Stimulated activated CD4-positive, alpha-beta T cell treated with anti-CD3 and anti-CD28 coated beads, TNF-alpha, amount 100 ng/mL, for 24 hours (primary cell): Measurements from ENCODE around the gene LSM3.

Experiments used
- DNase-seq, 3 experiments: peaks; one replicate each; pipeline ENCODE4 v3.0.0-alpha.2; 2020; ENCODE audit warnings: low read depth in 3 of 3

LSM3 gene

GRCh38 chr3:14143271-14144225, 35.1 kb upstream of the LSM3 start:
- DNase-seq = no peak

DNA sequence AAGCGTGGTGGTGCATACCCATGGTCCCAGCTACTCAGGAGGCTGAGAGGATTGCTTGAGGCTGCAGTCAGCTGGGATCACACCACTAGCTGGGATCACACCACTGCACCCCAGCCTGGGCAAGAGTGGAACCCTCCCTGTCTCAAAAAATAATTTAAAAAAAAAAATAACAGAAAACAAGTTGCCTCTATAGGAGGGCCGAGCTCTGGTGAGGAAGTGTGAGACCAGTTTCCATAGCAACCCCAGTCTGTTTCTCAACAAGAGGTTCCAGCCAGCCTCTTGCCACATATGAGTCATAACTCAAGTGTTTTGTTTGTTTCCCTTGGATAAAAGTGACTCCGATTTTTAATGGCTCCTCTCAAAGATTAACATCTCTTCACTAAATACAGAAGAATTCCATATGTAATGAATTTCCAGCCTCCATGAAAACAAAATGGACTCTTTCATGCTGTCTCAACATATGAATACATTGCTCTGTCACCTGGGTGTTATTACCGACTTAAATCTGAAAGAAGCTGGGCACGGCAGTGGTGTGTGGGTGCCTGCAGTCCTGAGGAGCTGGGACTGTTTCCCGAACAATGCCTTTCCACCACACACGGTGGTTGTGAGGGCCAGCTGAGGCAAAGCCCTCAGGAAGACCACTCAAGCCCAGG, 34.1 kb upstream of the LSM3 start:
- DNase-seq = peak; percentile 13 to 47 (median 27)

DNA sequence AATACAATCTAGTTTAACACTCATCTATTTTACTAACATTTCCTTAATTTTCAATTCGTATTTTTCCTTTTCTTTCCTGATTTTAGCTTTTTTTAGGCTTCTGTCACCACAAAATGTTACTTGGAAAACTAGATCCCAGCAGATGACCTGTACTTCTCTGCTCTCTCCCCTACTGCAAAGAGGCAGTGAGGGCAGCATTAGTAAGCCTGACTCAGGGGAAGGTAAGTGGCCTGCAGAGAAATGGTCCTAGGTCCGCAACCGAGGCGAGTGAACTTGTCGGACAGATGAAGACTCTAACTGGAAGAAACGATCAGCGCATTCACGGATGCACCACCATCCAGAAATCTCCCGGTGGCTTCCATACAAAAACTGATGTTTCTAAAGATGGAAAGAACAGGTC, 33.4 kb upstream of the LSM3 start:
- no peak for DNase-seq

- DNase-seq = no peak
Measured at GRCh38 chr3:14145670-14146380, 32.8 kb upstream of the LSM3 start.

- no peak for DNase-seq
Measured at GRCh38 chr3:14146381-14147065, 32.1 kb upstream of the LSM3 start.

- DNase-seq = no peak
Measured at GRCh38 chr3:14147066-14147435, 31.6 kb upstream of the LSM3 start.

DNA sequence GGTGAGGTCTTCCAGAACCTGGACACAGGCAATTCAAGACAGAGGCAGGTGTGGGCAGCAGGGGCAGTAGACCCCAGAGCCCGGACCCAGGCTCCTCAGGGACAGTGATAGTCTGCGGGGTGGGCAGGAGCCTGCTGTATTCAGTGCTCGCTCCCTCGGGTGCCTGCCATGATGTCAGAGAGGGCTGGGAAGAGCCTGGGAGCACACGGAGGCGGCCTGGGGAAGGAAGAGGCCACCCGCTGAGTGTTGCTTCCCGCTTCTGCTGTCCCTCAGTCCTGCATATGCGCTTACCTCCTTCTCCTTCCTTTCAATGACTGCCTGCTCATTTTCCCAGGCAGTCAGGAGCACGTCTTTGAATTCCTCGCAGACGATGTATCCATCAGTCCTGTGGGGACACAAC, 31.0 kb upstream of the LSM3 start:
- DNase-seq = no peak

DNA sequence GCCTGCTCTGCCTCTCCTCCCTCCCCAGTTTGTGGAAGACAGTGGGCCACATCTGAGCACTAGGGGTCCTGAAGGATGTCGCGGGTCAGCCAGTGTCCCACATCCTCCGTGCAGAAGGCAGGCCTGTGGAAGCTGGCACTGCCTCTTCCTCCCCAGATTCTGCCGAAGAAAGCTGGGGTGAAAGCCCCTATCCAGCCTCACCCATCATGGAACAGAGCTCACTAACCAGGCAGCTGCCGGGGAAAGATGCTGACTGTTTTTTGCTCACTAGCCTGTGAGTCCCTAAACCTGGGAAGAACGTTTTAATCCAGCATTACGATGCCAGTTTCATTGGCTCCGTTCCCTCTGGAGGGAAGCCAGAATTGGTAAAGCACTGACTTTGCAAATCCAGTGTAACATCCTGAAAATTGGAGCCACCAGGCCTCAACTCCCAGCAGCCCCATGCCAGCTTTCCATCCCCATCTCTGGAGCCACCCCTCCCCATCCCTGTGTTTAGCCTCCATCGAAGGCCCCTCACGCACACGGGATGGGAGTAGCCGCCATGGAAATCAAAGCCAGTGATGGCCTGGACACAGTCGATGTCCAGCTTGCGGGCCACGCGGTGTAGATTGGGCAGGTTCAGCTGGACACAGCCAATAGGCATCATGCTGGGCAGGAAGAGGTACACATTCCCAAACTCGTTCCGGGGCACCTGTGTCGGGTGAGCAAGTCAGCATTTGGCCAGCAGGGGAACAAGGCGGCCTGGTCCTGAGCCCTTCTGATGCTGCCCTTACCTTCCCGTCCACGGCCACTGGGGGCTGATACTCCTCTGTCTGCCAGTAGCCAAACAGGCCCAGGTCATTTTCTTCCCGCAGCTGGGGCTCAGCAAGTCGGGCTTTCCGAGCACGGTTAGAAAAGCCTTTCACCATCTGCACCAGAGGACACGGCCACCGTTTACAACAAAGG, 30.3 kb upstream of the LSM3 start:
- no peak for DNase-seq

GRCh38 chr3:14150078-14150477, 28.5 kb upstream of the LSM3 start:
- no peak for DNase-seq

- no peak for DNase-seq
Measured at GRCh38 chr3:14150491-14151230, 28.0 kb upstream of the LSM3 start.

- DNase-seq = no peak
Measured at GRCh38 chr3:14151471-14152083, 27.0 kb upstream of the LSM3 start.

DNA sequence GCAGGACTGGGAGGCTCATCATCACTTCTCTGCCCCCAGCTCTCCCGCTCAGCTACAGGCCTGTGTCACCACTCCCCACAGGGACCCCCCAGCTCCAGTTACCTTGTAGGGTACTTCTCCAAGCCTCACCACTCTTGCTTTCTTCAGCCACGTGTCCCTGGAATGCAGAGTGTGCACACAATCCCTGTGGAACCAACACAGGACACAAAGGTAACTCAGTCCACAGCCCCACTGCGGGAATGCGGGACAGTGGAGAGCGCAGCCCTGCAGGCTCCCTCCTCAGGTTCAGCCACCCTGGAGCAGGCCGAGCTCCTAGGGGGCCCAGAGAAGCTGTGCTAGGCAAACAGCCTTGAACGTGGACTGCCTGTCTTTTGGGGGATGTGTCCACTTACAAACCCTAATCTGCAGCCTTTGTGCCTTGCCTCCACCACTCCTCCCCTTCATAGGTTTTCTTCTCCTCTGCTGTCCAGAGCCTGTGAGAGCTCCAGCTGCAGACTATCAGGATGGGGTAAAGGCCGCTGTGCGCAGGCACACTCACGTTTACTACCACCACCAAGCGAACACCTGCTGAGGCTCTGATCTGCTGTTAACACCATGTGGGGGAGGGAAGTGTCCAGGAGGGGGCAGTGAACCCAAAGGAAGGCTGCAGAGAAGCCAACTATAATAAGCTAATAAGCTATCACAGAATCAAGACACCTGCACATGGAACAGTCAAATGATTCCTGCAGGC, 26.2 kb upstream of the LSM3 start:
- DNase-seq = no peak

DNA sequence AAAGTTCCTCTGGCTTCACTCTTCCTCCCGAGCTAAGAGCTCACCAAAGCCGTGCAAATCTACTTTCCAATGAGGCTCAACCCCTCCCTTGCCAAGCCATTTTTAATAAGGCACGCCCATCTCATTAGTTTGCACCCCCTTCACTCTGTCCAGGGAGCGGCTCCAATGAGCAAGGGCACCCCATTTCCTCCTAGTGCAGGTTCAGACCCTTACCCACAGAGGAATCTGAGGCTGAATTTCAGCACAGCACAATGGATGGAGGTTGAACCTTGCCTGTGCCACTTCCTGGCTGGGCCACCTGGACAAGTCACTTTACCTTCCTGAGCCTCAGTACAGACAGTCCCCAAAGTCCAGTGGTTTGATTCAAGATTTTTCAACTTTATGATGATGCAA, 25.7 kb upstream of the LSM3 start:
- DNase-seq = no peak

DNA sequence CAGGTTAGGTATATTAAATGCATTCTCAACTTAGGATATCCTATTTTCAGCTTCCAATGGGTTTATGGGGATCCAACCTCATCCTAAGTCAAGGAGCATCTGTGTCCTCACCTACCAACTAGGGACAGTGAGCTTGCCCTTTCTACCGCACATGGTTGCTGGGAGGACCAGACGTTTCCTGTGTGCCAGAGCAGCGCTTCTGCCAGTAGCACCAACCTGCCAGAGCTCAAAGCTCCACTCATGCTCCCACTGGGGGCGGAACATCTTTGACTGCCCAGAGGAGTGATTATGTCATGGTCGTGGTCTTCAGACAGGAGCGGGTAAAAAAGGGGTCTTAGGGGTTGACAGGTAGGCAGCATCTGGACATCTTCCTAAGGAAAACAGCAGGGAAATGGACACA, 25.0 kb upstream of the LSM3 start:
- no peak for DNase-seq

DNA sequence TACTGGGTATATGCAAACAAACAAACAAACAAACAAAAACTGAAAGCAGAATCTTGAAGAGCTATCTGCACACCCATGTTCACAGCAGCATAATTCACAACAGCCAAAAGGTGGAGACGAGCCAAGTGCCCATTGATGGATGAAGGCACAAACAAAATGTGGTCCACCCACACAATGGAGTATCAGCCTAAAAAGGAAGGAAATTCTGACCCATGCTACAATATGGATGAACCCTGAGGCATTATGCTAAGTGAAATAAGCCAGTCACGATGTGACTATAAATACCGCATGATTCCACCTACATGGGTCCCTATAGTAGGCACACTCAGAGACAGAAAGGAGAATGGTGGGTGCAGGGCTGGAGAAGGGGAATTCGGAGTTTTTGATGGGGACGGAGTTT, 24.3 kb upstream of the LSM3 start:
- DNase-seq = no peak

- DNase-seq = no peak
Measured at GRCh38 chr3:14154895-14155440, 23.6 kb upstream of the LSM3 start.

DNA sequence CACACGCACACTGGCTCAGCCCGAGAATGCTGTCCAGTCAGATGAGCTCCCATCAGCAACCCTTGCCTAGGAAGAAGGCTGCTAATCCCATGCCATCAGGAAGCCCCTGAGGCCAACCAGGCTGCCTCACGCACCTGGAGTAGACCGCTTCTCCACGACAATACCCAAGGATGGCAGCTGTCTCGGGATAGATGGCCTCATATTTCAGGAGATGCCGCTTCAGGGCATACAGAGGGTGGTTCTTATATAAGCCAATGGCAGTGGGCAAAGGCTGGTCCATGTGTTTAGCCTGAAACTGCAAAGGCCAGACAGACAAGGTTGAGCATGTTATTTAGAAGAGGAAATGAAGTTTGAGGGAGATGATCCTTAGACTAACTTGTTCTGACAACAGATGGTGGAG, 22.4 kb upstream of the LSM3 start:
- DNase-seq = no peak

DNA sequence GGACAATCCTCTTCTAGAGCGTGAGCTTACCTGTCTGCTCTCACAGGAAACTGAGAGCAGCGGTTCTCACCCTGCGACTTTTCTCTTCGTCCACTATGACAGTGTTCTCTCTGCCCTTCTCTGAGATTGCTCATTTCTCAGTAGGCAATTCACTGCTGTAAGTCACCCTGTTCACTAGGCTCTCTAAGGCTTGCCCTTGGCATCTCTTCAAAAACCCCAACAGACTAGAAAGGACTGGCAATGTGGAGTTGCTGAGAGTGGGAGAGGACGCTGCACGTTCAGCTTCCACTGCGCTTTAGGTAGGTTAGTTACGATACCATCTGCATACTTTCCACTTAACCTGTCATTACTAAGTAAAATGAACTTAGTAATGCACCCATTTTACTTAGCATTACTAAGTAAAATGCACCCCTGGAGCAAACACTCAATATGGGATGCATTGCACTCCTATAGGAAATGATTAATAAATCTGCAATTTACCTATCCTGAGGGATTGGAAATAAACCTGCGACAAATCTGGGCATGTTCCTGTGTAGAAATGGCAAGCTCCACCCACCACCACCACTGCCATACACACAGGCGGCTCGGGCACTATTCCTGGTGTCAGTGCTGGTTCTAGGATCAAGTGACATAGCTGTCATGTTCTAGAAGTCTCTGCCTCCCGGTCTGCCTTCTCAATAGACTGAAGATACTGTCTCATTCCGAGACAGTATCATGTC, 21.6 kb upstream of the LSM3 start:
- no peak for DNase-seq
